CD4-positive, alpha-beta T cell (primary cell): ENCODE data around the gene MSI2. TPM values are rescaled to one million over a fixed set of nuclear protein-coding genes. Genes with fewer than 3 reads are reported as not detected.

Source experiments
- ATAC-seq: fragments of 200-7000 bp; cut with Tn5 transposase; one replicate; pipeline ENCODE4 v1.10.0; 2022; ENCODE audit warnings: mild to moderate bottlenecking; ENCODE audit not compliant: poor library complexity
- CTCF ChIA-PET: fragments of 350-600 bp; sonication (Branson Sonifier 250); formaldehyde crosslinking; loops from one replicate; lab custom pipeline; 2021; ENCODE audit warnings: antibody characterized with exemption, inconsistent platforms; lab: Charles Lee
- POLR2A ChIA-PET: fragments of 350-600 bp; sonication (Branson Sonifier 250); formaldehyde crosslinking; loops from one replicate; lab custom pipeline; 2021; ENCODE audit warnings: antibody characterized with exemption, inconsistent platforms; lab: Charles Lee
- DNase-seq, 14 experiments: peaks; one replicate each; pipeline ENCODE4 v3.0.0-alpha.2; 2013 to 2020; ENCODE audit warnings: mixed read lengths in 2 of 14
- H3K27ac ChIP-seq, 2 donors: one replicate each; pipeline versions ENCODE4 v1.5.1 to v1.7.0; 2013; ENCODE audit warnings: low read length in 2 of 2, low read depth in 1 of 2, mild to moderate bottlenecking in 1 of 2
- H3K27me3 ChIP-seq, 2 experiments: 1 replicate in 1 of 2; 2 replicates in 1 of 2; pipeline versions ENCODE4 v1.6.1 to v1.7.0; 2013; ENCODE audit warnings: low read length in 2 of 2, control low read depth in 1 of 2, mild to moderate bottlenecking in 1 of 2, moderate library complexity in 1 of 2; ENCODE audit not compliant: insufficient read depth in 2 of 2, control insufficient read depth in 1 of 2
- H3K36me3 ChIP-seq: one replicate; pipeline ENCODE4 v1.6.1; 2013; ENCODE audit warnings: low read length, control low read depth; ENCODE audit not compliant: insufficient read depth
- H3K4me1 ChIP-seq: one replicate; pipeline ENCODE4 v1.6.1; 2013; ENCODE audit warnings: low read length, control low read depth; ENCODE audit not compliant: insufficient read depth
- H3K4me3 ChIP-seq: one replicate; pipeline ENCODE4 v1.5.1; 2013; ENCODE audit warnings: mild to moderate bottlenecking, low read length, moderate library complexity
- H3K9me3 ChIP-seq, 2 experiments: 1 replicate in 1 of 2; 2 replicates in 1 of 2; pipeline versions ENCODE4 v1.6.1 to v1.7.0; 2013; ENCODE audit warnings: low read length in 2 of 2, mild to moderate bottlenecking in 2 of 2, control low read depth in 1 of 2, moderate library complexity in 1 of 2; ENCODE audit not compliant: control insufficient read depth in 1 of 2, insufficient read depth in 1 of 2
- H3K27ac Mint-ChIP-seq: one replicate; pipeline ENCODE4 v1.8.0; 2020; ENCODE audit warnings: mixed read lengths
- H3K27me3 Mint-ChIP-seq: one replicate; pipeline ENCODE4 v1.8.0; 2021; ENCODE audit warnings: mixed read lengths
- H3K36me3 Mint-ChIP-seq: one replicate; pipeline ENCODE4 v1.8.0; 2021; ENCODE audit warnings: low read depth, mixed read lengths
- H3K4me1 Mint-ChIP-seq: one replicate; pipeline ENCODE4 v1.8.0; 2021; ENCODE audit warnings: low read depth, mixed read lengths
- H3K4me3 Mint-ChIP-seq: one replicate; pipeline ENCODE4 v1.8.0; 2020; ENCODE audit warnings: mild to moderate bottlenecking, mixed read lengths
- H3K9me3 Mint-ChIP-seq: one replicate; pipeline ENCODE4 v1.8.0; 2020; ENCODE audit warnings: mixed read lengths
- CTCF ChIP-seq: fragments of 200-600 bp; IDR thresholded peaks from one replicate; pipeline ENCODE4 v1.8.0; 2022; ENCODE audit warnings: antibody characterized with exemption, mild to moderate bottlenecking
- intact Hi-C, 2 experiments: fragments of 100-400 bp; cut with DNase I in 1 of 2; cut with micrococcal nuclease in 1 of 2; formaldehyde crosslinking; loops; one replicate each; pipeline versions ENCODE4 v1.15.1 to v1.9.0; 2023 to 2025; cut with DNase I, micrococcal nuclease
- total RNA-seq, 174 experiments: library from RNA in 2 of 174; stranded (reverse) in 2 of 174; gene quantifications; one replicate each; pipeline ENCODE4 v1.2.3 and lab custom pipeline; 2021 to 2026

MSI2 gene
- total RNA-seq, 2 experiments from 2014 or later, result 129 to 132 TPM

- no peak overlapping the region for H3K4me3 ChIP-seq
- ATAC-seq (peak; percentile 68), DNase-seq (peak in 4 of 14 experiments; percentile 25 to 40 (median 29))
- Mint-ChIP-seq H3K27ac (peak overlapping the region; percentile 81), H3K4me1 (peaks cover 78% of the 10 kb centered on the region), H3K27me3 (no peaks in the 10 kb centered on the region), H3K4me3 (peak overlapping the region; percentile 23), H3K36me3 (peaks cover 45% of the 10 kb centered on the region), H3K9me3 (no peaks in the 10 kb centered on the region)
- peaks cover 44% of the 10 kb centered on the region for H3K4me1 ChIP-seq
- no peaks in the 10 kb centered on the region for H3K27me3 ChIP-seq
- POLR2A ChIA-PET, result interaction anchor here (1.6 kb wide), 1 partner anchor 24 kb away, joined by 3 read pairs; no protein-coding TSS in a partner anchor
- TF ChIP-seq CTCF, result no peak
- H3K27ac ChIP-seq, result no peak overlapping the region
- intact Hi-C loops, result loop anchor here (5.0 to 10.0 kb wide), 3 partner anchors 35 to 163 kb away; no protein-coding TSS in a partner anchor
- CTCF ChIA-PET, result interaction anchor here (2.7 kb wide), 1 partner anchor 39 kb away, joined by 12 read pairs; no protein-coding TSS in a partner anchor
- H3K36me3 ChIP-seq, result peaks cover 18% of the 10 kb centered on the region
- no peaks in the 10 kb centered on the region for H3K9me3 ChIP-seq
Observed at GRCh38 chr17:57281887-57282286, 25.6 kb downstream of the MSI2 start.

GRCh38 chr17:57282296-57282695 lies 26.0 kb downstream of the MSI2 start:
- peaks cover 77% of the 10 kb centered on the region for H3K4me1 Mint-ChIP-seq
- Histone ChIP-seq H3K4me3 (no peak overlapping the region), H3K4me1 (peaks cover 46% of the 10 kb centered on the region), H3K36me3 (peaks cover 20% of the 10 kb centered on the region), H3K27ac (no peak overlapping the region), H3K9me3 (no peaks in the 10 kb centered on the region), H3K27me3 (no peaks in the 10 kb centered on the region)
- intact Hi-C loops, result loop anchor here (5.0 to 10.0 kb wide), 3 partner anchors 35 to 163 kb away; no protein-coding TSS in a partner anchor
- peaks cover 43% of the 10 kb centered on the region for H3K36me3 Mint-ChIP-seq
- POLR2A ChIA-PET, result interaction anchor here (1.6 kb wide), 1 partner anchor 25 kb away, joined by 3 read pairs; no protein-coding TSS in a partner anchor
- no peak for TF ChIP-seq CTCF
- H3K27ac Mint-ChIP-seq, result peak overlapping the region; percentile 81
- DNase-seq (no peak), ATAC-seq (no peak)
- no peaks in the 10 kb centered on the region for H3K9me3 Mint-ChIP-seq
- CTCF ChIA-PET, result interaction anchor here (2.7 kb wide), 1 partner anchor 39 kb away, joined by 12 read pairs; no protein-coding TSS in a partner anchor
- H3K4me3 Mint-ChIP-seq, result peak overlapping the region; percentile 23
- H3K27me3 Mint-ChIP-seq, result no peaks in the 10 kb centered on the region

- Mint-ChIP-seq H3K27me3 (no peaks in the 10 kb centered on the region), H3K4me1 (peaks cover 78% of the 10 kb centered on the region), H3K27ac (no peak overlapping the region), H3K4me3 (no peak overlapping the region), H3K9me3 (no peaks in the 10 kb centered on the region), H3K36me3 (peaks cover 41% of the 10 kb centered on the region)
- Histone ChIP-seq H3K4me1 (peaks cover 50% of the 10 kb centered on the region), H3K4me3 (no peak overlapping the region), H3K27ac (no peak overlapping the region), H3K9me3 (no peaks in the 10 kb centered on the region), H3K36me3 (peaks cover 20% of the 10 kb centered on the region), H3K27me3 (no peaks in the 10 kb centered on the region)
- no peak for DNase-seq
- ChIA-PET POLR2A (interaction anchor here (1.9 kb wide), 1 partner anchor 27 kb away, joined by 8 read pairs; the partner anchor contains the start of gene MSI2), CTCF (interaction anchor here (2.7 to 2.9 kb wide), 2 partner anchors 40 kb away, joined by 12 to 20 read pairs; no protein-coding TSS in a partner anchor)
- intact Hi-C loops, result loop anchor here (5.0 to 10.0 kb wide), 3 partner anchors 36 to 161 kb away; no protein-coding TSS in a partner anchor
- ATAC-seq, result no peak
- TF ChIP-seq CTCF, result no peak
Observed at GRCh38 chr17:57283203-57283971, 27.1 kb downstream of the MSI2 start.
